ENCODE results near the gene PARP1. TPM values are rescaled to one million over a fixed set of nuclear protein-coding genes. Genes with fewer than 3 reads are reported as not detected.

Gene PARP1
- total RNA-seq, 1 experiment from 2014 or later = 213 TPM

- Histone ChIP-seq H3K4me1 (ENCODE audit: control insufficient read depth in 1 of 2, insufficient read depth in 2 of 2, low read length in 2 of 2) (peaks cover 19 to 43% of the 10 kb centered on the region in 2 experiments), H3K79me2 (ENCODE audit: insufficient read depth, low read length) (no peaks in the 10 kb centered on the region), H4K20me1 (ENCODE audit: insufficient read depth) (no peaks in the 10 kb centered on the region), H3K27ac (ENCODE audit: low read depth, low read length) (peak overlapping the region; percentile 55; the same call in 1 of the 2 replicates), H3K4me2 (ENCODE audit: low read length) (peak overlapping the region; percentile 86), H3K9me2 (ENCODE audit: insufficient read depth) (no peaks in the 10 kb centered on the region), H3K9ac (ENCODE audit: low read length) (peak overlapping the region; percentile 51), H3K27me3 (ENCODE audit: insufficient read depth, low read length) (no peaks in the 10 kb centered on the region), H3K9me3 (ENCODE audit: control insufficient read depth in 1 of 2, insufficient read depth in 1 of 2, low read depth in 1 of 2, low read length in 2 of 2) (no peaks in the 10 kb centered on the region), H3K36me3 (ENCODE audit: control insufficient read depth in 1 of 2, insufficient read depth in 2 of 2, low read length in 2 of 2) (no peaks in the 10 kb centered on the region), H2AFZ (ENCODE audit: low read depth, low read length, poor library complexity, severe bottlenecking) (peak overlapping the region; percentile 96), H3K4me3 (replicated peaks in 1 of 2; ENCODE audit: low read depth in 1 of 2, low read length in 2 of 2) (peak overlapping the region in 1 of 2 experiments; percentile 41; a peak in 3 of 4 replicates)
- intact Hi-C loops (cut with micrococcal nuclease) = no loop called here
- BruUV-seq (replicated peaks) = no TSS peak
- POLR2A ChIA-PET = interaction anchor here (0.7 to 0.8 kb wide), 3 partner anchors 35 to 945 kb away, joined by 3 to 4 read pairs (median 3); partner anchors contain the start of gene PARP1
- CTCF ChIA-PET = interaction anchor here (1.9 kb wide), 1 partner anchor 14 kb away, joined by 6 read pairs; no protein-coding TSS in a partner anchor
- RAD21 ChIA-PET (ENCODE audit: low non-redundant PET in 1 of 2, low total read pairs in 2 of 2, uncharacterized antibody in 2 of 2, unreplicated experiment in 2 of 2) = no interaction called here
- peak; percentile 90 for ATAC-seq
- DNase-seq (ENCODE audit: low read depth, low spot score) = peak; percentile 91
- TF ChIP-seq ZNF274 (IDR thresholded peaks at IDR 0.05; ENCODE audit: low read depth, low read length) (no peak), SRF (IDR thresholded peaks at IDR 0.05; ENCODE audit: low read depth) (peak; percentile 64), RAD21 (IDR thresholded peaks at IDR 0.05; ENCODE audit: low read depth) (peak; percentile 17; the same call in 1 of the 2 replicates), EZH2phosphoT487 (IDR thresholded peaks at IDR 0.05; ENCODE audit: borderline replicate concordance) (no peak), REST (IDR thresholded peaks at IDR 0.05; ENCODE audit: low read depth) (no peak), POLR2A (IDR thresholded peaks at IDR 0.05; ENCODE audit: borderline replicate concordance, extremely low read depth, insufficient read depth, insufficient read length) (no peak), CTCF (IDR thresholded peaks at IDR 0.05 in 2 of 3, conservative IDR thresholded peaks at IDR 0.05 in 1 of 3; ENCODE audit: borderline replicate concordance in 1 of 3, insufficient read depth in 1 of 3, low read depth in 2 of 3, low read length in 2 of 3) (no peak), SIN3A (IDR thresholded peaks at IDR 0.05; ENCODE audit: low read depth) (peak; percentile 61), CBX3 (IDR thresholded peaks at IDR 0.05; ENCODE audit: low read depth) (peak; percentile 84), EGR1 (IDR thresholded peaks at IDR 0.05; ENCODE audit: low read depth) (no peak), POLR2AphosphoS5 (IDR thresholded peaks at IDR 0.05; ENCODE audit: low read depth, low read length) (peak; percentile 39; the same call in 1 of the 2 replicates), FOSL1 (IDR thresholded peaks at IDR 0.05; ENCODE audit: low read depth) (peak; percentile 91), JUND (IDR thresholded peaks at IDR 0.05) (peak; percentile 96), EZH2 (IDR thresholded peaks at IDR 0.05) (no peak), TCF7L2 (IDR thresholded peaks at IDR 0.05; ENCODE audit: borderline replicate concordance, extremely low read depth, insufficient read depth, insufficient read length) (peak; percentile 85), ELF1 (IDR thresholded peaks at IDR 0.05; ENCODE audit: borderline replicate concordance, low read depth) (no peak; the same call in 1 of the 2 replicates), CEBPB (IDR thresholded peaks at IDR 0.05; ENCODE audit: low read depth) (peak; percentile 90), ATF3 (IDR thresholded peaks at IDR 0.05) (no peak), ZFX (IDR thresholded peaks at IDR 0.05) (no peak), SP1 (IDR thresholded peaks at IDR 0.05; ENCODE audit: low read depth) (peak; percentile 90)
- TF ChIP-seq, protein P1, sequence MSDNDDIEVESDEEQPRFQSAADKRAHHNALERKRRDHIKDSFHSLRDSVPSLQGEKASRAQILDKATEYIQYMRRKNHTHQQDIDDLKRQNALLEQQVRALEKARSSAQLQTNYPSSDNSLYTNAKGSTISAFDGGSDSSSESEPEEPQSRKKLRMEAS (IDR thresholded peaks at IDR 0.05) = peak; percentile 67
- TF ChIP-seq, protein P2, sequence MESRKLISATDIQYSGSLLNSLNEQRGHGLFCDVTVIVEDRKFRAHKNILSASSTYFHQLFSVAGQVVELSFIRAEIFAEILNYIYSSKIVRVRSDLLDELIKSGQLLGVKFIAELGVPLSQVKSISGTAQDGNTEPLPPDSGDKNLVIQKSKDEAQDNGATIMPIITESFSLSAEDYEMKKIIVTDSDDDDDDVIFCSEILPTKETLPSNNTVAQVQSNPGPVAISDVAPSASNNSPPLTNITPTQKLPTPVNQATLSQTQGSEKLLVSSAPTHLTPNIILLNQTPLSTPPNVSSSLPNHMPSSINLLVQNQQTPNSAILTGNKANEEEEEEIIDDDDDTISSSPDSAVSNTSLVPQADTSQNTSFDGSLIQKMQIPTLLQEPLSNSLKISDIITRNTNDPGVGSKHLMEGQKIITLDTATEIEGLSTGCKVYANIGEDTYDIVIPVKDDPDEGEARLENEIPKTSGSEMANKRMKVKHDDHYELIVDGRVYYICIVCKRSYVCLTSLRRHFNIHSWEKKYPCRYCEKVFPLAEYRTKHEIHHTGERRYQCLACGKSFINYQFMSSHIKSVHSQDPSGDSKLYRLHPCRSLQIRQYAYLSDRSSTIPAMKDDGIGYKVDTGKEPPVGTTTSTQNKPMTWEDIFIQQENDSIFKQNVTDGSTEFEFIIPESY (IDR thresholded peaks at IDR 0.05; ENCODE audit: extremely low read depth, insufficient replicate concordance, low read length) = no peak
These were observed 35.5 kb upstream of the PARP1 start for GRCh38 chr1:226443439-226443838.

All from HCT116 (cell line).